GM12878 (cell line): Measurements from ENCODE around the gene ROBO1. TPM values are rescaled to one million over a fixed set of nuclear protein-coding genes. Genes with fewer than 3 reads are reported as not detected.

ENCODE experiments used
- BHLHE40 ChIP-seq, 2 experiments: fragments of 450-650 bp in 1 of 2; IDR thresholded peaks; 2 replicates each; pipeline ENCODE4 v1.6.1; 2011 to 2017; ENCODE audit warnings: low read depth in 2 of 2, borderline replicate concordance in 1 of 2, improper control_type of control experiment in 1 of 2, low read length in 1 of 2, mild to moderate bottlenecking in 1 of 2
- CUX1 ChIP-seq: IDR thresholded peaks from 2 replicates; pipeline ENCODE4 v1.6.1; 2012; ENCODE audit warnings: improper control_type of control experiment, low read depth, low read length; ENCODE audit not compliant: insufficient replicate concordance
- NBN ChIP-seq: fragments of 450-650 bp; IDR thresholded peaks from 2 replicates; pipeline ENCODE4 v1.6.1; 2016
- NR2C1 ChIP-seq: fragments of 450-650 bp; IDR thresholded peaks from 2 replicates; pipeline ENCODE4 v1.6.1; 2017; ENCODE audit warnings: antibody characterized with exemption, mild to moderate bottlenecking, moderate library complexity
- NR2F1 ChIP-seq: fragments of 450-650 bp; conservative IDR thresholded peaks from 2 replicates; pipeline ENCODE4 v1.6.1; 2017; ENCODE audit warnings: mild to moderate bottlenecking
- NRF1 ChIP-seq: conservative IDR thresholded peaks from 2 replicates; pipeline ENCODE4 v1.6.1; 2011; ENCODE audit warnings: mild to moderate bottlenecking, low read depth, low read length, improper control_type of control experiment
- RAD21 ChIP-seq: IDR thresholded peaks from 2 replicates; pipeline ENCODE4 v1.6.1; 2011; ENCODE audit warnings: mild to moderate bottlenecking, low read depth, low read length, moderate library complexity; ENCODE audit not compliant: insufficient read depth
- SIN3A ChIP-seq: IDR thresholded peaks from 2 replicates; pipeline ENCODE4 v1.6.1; 2012; ENCODE audit warnings: low read depth, low read length, improper control_type of control experiment
- SUPT20H ChIP-seq: IDR thresholded peaks from 2 replicates; pipeline ENCODE4 v1.6.1; 2011; ENCODE audit warnings: low read depth, mild to moderate bottlenecking, low read length, moderate library complexity, borderline replicate concordance; ENCODE audit not compliant: control insufficient read depth
- TARDBP ChIP-seq: IDR thresholded peaks from 2 replicates; pipeline ENCODE4 v1.6.1; 2016; ENCODE audit warnings: borderline replicate concordance
- polyA plus RNA-seq, 11 experiments: library from polyadenylated mRNA; depleted of rRNA in 4 of 11; unstranded in 6 of 11; stranded (reverse) in 5 of 11; fragments of >200 nt; fragmentation: Nextera tagmentation in 4 of 11; fragmentation: Illumina TruSeq in 1 of 11; extraction: Ambion mirVana in 4 of 11; extraction: Trizol in 1 of 11; gene quantifications; 1 replicate in 1 of 11; 2 replicates in 10 of 11; pipeline versions ENCODE4 v1.2.1 to v1.2.3, GENCODE V29; 2011 to 2016; ENCODE audit warnings: inconsistent platforms in 2 of 11, missing spikeins in 2 of 11, low read depth in 1 of 11
- total RNA-seq, 4 experiments: library from RNA; depleted of rRNA in 3 of 4; stranded (reverse); fragments of >200 nt in 3 of 4; fragmentation: Illumina TruSeq in 1 of 4; extraction: Trizol in 1 of 4; gene quantifications; 2 replicates each; pipeline versions ENCODE4 v1.2.1 to v1.2.3, GENCODE V29; 2013 to 2021
- TF ChIP-seq, protein P1 (sequence below): IDR thresholded peaks from 2 replicates; pipeline ENCODE4 v1.6.1; 2012; ENCODE audit warnings: low read depth, low read length, improper control_type of control experiment
- TF ChIP-seq, protein P2 (sequence below): IDR thresholded peaks from 2 replicates; pipeline ENCODE4 v1.6.1; 2012; ENCODE audit warnings: mild to moderate bottlenecking, low read depth, low read length
- TF ChIP-seq, protein P3 (sequence below): fragments of 450-650 bp; formaldehyde crosslinking; IDR thresholded peaks from 2 replicates; pipeline ENCODE4 v1.4.0; 2022; ENCODE audit warnings: mild to moderate bottlenecking, moderate library complexity

ROBO1 gene
- total and polyA plus RNA-seq, 10 of the 15 experiments (the other 5 are each of a cell fraction or from before 2014, with no cell fraction given), result 0.29 to 46.5 (median 1.2) TPM

- TF ChIP-seq, protein P1, sequence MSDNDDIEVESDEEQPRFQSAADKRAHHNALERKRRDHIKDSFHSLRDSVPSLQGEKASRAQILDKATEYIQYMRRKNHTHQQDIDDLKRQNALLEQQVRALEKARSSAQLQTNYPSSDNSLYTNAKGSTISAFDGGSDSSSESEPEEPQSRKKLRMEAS, result no peak
- TF ChIP-seq, protein P2, sequence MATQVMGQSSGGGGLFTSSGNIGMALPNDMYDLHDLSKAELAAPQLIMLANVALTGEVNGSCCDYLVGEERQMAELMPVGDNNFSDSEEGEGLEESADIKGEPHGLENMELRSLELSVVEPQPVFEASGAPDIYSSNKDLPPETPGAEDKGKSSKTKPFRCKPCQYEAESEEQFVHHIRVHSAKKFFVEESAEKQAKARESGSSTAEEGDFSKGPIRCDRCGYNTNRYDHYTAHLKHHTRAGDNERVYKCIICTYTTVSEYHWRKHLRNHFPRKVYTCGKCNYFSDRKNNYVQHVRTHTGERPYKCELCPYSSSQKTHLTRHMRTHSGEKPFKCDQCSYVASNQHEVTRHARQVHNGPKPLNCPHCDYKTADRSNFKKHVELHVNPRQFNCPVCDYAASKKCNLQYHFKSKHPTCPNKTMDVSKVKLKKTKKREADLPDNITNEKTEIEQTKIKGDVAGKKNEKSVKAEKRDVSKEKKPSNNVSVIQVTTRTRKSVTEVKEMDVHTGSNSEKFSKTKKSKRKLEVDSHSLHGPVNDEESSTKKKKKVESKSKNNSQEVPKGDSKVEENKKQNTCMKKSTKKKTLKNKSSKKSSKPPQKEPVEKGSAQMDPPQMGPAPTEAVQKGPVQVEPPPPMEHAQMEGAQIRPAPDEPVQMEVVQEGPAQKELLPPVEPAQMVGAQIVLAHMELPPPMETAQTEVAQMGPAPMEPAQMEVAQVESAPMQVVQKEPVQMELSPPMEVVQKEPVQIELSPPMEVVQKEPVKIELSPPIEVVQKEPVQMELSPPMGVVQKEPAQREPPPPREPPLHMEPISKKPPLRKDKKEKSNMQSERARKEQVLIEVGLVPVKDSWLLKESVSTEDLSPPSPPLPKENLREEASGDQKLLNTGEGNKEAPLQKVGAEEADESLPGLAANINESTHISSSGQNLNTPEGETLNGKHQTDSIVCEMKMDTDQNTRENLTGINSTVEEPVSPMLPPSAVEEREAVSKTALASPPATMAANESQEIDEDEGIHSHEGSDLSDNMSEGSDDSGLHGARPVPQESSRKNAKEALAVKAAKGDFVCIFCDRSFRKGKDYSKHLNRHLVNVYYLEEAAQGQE, result no peak
- no peak for TF ChIP-seq CUX1
- no peak for TF ChIP-seq NBN
- 0 out of 4 replicates have a peak, but pooled peaks of 1 of the 2 experiments have one; percentile 9 for TF ChIP-seq BHLHE40 (IDR thresholded peaks at IDR 0.05; ENCODE audit: borderline replicate concordance in 1 of 2, low read depth in 2 of 2, low read length in 1 of 2)
- no peak for TF ChIP-seq SIN3A
- TF ChIP-seq NRF1, result no peak
- TF ChIP-seq NR2C1, result peak; percentile 54
- no peak for TF ChIP-seq RAD21
- TF ChIP-seq TARDBP, result no peak
- TF ChIP-seq, protein P3, sequence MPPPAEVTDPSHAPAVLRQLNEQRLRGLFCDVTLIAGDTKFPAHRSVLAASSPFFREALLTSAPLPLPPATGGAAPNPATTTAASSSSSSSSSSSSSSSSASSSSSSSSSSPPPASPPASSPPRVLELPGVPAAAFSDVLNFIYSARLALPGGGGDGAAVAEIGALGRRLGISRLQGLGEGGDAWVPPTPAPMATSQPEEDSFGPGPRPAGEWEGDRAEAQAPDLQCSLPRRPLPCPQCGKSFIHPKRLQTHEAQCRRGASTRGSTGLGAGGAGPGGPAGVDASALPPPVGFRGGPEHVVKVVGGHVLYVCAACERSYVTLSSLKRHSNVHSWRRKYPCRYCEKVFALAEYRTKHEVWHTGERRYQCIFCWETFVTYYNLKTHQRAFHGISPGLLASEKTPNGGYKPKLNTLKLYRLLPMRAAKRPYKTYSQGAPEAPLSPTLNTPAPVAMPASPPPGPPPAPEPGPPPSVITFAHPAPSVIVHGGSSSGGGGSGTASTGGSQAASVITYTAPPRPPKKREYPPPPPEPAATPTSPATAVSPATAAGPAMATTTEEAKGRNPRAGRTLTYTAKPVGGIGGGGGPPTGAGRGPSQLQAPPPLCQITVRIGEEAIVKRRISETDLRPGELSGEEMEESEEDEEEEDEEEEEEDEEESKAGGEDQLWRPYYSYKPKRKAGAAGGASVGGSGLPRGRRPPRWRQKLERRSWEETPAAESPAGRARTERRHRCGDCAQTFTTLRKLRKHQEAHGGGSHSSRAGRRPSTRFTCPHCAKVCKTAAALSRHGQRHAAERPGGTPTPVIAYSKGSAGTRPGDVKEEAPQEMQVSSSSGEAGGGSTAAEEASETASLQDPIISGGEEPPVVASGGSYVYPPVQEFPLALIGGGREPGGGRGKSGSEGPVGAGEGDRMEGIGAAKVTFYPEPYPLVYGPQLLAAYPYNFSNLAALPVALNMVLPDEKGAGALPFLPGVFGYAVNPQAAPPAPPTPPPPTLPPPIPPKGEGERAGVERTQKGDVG (CRISPR knock-in tag), result no peak
- TF ChIP-seq SUPT20H, result no peak
- TF ChIP-seq NR2F1, result peak; percentile 98
These were observed 774.4 kb downstream of the ROBO1 start (continued) for GRCh38 chr3:78993375-78993774.
